ENCODE results near the gene FBXL19.
A peak's percentile ranks its signal among the peaks of the same experiment; 100 is the strongest.
"Not testable (repeated sequence)": the region's sequence is repeated elsewhere in the genome, so short reads cannot be mapped to it uniquely, and the experiment has no call there.

The FBXL19 gene

DNA sequence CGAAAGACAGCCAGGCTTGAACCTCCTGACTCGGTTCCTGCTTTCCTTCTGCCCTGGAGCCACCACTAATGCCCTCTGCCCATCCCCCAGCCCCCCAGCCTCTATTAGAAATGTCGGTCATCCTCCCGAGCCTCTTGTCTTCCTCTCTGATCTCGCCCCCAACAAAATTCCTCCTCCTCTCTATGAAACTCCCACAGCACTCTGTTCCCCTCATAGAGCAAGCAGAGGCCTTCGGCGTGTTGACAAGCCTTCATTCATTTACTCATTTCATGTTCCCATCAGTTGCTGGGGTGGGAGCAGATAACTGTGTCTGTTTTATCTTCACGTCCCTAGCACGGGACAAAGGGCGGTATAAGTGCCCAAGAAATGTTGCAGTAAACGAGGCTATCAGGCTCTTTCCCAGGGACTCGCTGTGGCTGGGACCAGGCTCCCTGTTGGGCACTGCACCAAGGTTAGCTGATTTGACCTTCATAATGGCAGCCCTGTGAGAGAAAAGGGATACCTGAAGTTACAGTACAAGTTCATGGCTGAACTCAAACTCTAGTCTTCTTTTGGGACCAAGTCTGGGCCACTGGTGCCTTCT lies 7.8 kb downstream of the FBXL19 start:
- TF ChIP-seq, protein P1, sequence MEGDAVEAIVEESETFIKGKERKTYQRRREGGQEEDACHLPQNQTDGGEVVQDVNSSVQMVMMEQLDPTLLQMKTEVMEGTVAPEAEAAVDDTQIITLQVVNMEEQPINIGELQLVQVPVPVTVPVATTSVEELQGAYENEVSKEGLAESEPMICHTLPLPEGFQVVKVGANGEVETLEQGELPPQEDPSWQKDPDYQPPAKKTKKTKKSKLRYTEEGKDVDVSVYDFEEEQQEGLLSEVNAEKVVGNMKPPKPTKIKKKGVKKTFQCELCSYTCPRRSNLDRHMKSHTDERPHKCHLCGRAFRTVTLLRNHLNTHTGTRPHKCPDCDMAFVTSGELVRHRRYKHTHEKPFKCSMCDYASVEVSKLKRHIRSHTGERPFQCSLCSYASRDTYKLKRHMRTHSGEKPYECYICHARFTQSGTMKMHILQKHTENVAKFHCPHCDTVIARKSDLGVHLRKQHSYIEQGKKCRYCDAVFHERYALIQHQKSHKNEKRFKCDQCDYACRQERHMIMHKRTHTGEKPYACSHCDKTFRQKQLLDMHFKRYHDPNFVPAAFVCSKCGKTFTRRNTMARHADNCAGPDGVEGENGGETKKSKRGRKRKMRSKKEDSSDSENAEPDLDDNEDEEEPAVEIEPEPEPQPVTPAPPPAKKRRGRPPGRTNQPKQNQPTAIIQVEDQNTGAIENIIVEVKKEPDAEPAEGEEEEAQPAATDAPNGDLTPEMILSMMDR (IDR thresholded peaks at IDR 0.05; ENCODE audit: extremely low read depth, insufficient read depth, missing control alignments), result no peak
- in situ Hi-C loops (cut with MboI; ENCODE audit: low pct_unique_long_range_greater_than_20kb, low sequenced_read_pairs, unreplicated experiment), result no loop called here
- no peak for DNase-seq (ENCODE audit: low spot score)

DNA sequence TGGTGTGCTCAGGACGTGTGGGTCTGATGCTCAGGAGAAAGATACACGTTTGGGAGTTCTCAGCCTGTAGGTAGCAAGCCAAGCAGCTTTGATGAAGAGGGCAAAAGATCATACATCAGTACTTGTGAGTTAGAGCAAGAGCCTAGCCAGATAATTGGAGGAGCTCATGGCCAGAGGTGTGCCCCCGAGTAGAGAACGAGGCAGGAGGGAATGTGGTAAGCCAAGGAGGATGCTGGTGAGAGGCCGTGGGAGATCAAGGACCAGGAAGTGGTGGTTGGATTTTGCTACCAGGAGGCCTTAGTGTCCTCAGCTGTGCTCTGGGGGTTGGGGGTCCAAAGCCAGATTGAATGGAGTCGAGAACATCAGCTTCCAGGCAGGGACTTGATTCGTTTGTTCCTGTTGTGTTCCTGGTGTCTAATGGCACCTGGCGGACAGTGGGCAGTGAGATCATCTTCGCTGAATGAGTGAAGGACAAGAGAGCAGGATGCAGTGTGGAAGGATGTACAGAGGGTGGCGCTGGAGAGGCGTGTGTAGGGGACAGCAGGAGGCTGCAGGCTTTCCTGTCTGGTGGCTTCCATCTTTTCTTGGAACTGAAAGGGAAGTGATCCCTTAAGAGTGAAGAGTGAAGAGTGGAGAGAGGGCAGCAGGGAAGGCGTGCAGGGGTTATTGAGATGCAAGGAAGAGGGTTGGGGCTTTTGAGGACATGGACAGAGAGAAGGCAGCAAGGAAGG lies 11.6 kb downstream of the FBXL19 start:
- TF ChIP-seq, protein P1 (IDR thresholded peaks at IDR 0.05; ENCODE audit: extremely low read depth, insufficient read depth, missing control alignments), result peak; percentile 58
- no peak for DNase-seq (ENCODE audit: low spot score)
- in situ Hi-C loops (cut with MboI; ENCODE audit: low pct_unique_long_range_greater_than_20kb, low sequenced_read_pairs, unreplicated experiment), result no loop called here

DNA sequence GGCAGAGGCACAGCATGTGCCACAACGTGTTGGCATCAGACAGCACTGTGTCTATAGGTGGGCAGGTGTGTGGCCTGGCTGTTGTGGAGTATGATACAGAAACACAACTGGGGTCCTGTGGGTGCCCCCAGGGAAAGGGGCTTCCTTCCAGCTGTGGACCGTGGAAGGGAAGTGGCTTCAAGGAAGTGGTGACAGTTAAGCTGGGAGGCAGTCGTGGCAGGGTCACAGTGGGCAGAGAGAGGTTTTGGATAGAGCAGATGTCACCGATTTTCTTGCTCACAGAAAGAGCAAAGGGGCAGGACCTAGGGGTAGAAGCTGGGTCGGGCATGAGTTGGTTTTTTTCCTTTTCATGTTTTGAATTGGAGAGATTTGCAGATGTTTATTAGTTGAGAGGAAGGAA lies 14.3 kb downstream of the FBXL19 start:
- DNase-seq (ENCODE audit: low spot score), result no peak
- in situ Hi-C loops (cut with MboI; ENCODE audit: low pct_unique_long_range_greater_than_20kb, low sequenced_read_pairs, unreplicated experiment), result no loop called here
- TF ChIP-seq, protein P1 (IDR thresholded peaks at IDR 0.05; ENCODE audit: extremely low read depth, insufficient read depth, missing control alignments), result no peak

DNA sequence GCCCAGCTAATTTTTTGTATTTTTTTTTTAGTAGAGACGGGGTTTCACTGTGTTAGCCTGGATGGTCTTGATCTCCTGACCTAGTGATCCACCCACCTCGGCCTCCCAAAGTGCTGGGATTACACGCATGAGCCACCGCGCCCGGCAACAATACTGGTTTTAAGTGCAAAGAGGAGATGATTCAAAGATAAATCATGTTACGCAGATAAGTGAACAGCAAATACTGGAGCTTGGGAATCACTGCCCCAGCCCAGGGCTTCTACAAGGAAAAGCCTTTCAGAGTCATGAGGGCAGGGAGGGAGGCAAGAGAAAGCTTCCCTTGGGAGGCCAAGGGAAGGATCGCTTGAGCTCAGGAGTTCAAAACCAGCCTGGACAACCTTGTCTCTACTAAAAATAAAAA lies 16.2 kb downstream of the FBXL19 start:
- DNase-seq (ENCODE audit: low spot score); in situ Hi-C loops (cut with MboI; ENCODE audit: low pct_unique_long_range_greater_than_20kb, low sequenced_read_pairs, unreplicated experiment): not testable (repeated sequence)

DNA sequence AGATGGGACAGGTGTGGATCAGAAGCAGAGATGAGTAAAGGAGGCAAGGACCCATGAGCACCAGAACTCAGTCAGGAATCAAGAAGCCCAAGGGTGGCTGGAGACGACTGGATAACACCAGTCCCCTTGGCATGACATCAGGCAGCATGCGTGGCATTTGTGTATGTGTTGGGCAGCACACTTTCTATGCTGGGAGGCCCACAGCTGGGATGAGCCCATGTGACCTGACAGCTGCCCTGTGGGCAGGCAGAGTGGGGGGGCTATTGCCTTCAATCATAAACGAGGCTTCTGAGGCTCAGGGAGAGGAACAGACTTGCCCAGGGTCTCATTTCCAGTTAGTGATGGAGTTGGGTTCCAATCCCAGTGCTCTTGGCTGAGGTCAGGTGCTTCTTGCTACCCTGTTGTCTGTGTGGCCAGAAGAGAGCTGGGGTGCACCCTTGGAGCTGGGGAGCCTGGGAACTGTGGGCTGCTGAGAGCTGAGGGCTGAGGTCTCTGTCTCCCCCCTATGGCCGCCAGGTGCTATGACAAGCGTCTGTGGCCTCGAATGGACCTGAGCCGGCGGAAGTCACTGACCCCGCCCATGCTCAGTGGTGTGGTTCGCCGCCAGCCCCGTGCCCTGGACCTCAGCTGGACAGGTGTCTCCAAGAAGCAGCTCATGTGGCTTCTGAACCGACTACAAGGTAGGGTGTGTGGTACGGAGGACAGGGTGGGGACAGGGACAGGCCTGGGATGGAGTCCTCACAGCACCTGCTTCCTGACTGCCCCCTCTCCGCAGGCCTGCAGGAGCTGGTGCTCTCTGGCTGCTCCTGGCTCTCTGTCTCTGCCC lies 18.4 kb downstream of the FBXL19 start:
- in situ Hi-C loops (cut with MboI; ENCODE audit: low pct_unique_long_range_greater_than_20kb, low sequenced_read_pairs, unreplicated experiment), result no loop called here
- TF ChIP-seq, protein P1 (IDR thresholded peaks at IDR 0.05; ENCODE audit: extremely low read depth, insufficient read depth, missing control alignments), result peak; percentile 91
- peak; percentile 90 for DNase-seq (ENCODE audit: low spot score)

DNA sequence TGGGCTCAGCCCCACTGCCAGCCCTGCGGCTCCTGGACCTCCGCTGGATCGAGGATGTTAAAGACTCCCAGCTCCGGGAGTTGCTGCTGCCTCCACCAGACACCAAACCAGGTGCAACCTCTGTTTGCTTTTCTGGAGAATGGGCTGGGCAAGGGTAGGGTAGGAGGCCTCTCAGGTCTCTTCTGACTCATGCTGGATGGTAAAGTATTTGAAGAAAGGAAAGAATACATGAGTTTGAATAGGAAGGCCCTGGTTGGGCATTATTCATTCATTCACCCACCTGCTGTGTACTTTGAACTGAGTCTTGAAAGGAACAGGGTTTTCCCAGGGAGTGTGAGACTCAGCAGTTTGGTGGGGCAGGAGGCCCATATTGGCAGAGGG lies 19.0 kb downstream of the FBXL19 start:
- TF ChIP-seq, protein P1 (IDR thresholded peaks at IDR 0.05; ENCODE audit: extremely low read depth, insufficient read depth, missing control alignments), result no peak
- no peak for DNase-seq (ENCODE audit: low spot score)
- in situ Hi-C loops (cut with MboI; ENCODE audit: low pct_unique_long_range_greater_than_20kb, low sequenced_read_pairs, unreplicated experiment), result no loop called here

DNA sequence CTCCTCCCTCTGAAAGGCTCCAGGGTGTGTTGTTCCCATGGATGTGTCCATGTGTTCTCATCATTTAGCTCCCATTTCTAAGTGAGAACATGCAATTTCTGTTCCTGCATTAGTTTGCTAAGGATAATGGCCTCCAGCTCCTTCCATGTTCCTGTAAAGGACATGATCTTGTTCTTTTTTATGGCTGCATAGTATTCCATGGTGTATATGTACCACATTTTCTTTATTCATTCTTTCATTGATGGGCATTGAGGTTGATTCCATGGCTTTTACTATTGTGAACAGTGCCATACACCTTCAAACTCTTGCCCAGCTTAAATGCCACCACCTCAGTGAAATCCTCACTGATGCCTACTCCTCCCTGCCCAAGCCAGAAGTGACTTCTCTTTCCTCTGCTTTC lies 21.0 kb downstream of the FBXL19 start:
- no peak for DNase-seq (ENCODE audit: low spot score)
- TF ChIP-seq, protein P1 (IDR thresholded peaks at IDR 0.05; ENCODE audit: extremely low read depth, insufficient read depth, missing control alignments), result no peak
- in situ Hi-C loops (cut with MboI; ENCODE audit: low pct_unique_long_range_greater_than_20kb, low sequenced_read_pairs, unreplicated experiment), result no loop called here

Data from GM13977 (cell line).